ENCODE measurements around the gene C5orf34. TPM values are rescaled to one million over a fixed set of nuclear protein-coding genes. Genes with fewer than 3 reads are reported as not detected.

Gene C5orf34
- polyA plus RNA-seq, 1 of the 3 experiments (the other 2 are of a cell fraction) = 2.9 TPM

GRCh38 chr5:43543434-43543833, 28.5 kb upstream of the C5orf34 start:
- H3F3A ChIP-seq (replicated peaks; ENCODE audit: insufficient read depth) = peaks cover 19% of the 10 kb centered on the region
- no peaks in the 10 kb centered on the region for H3K27me3 ChIP-seq (ENCODE audit: insufficient read depth)
- no peaks in the 10 kb centered on the region for H3K4me1 ChIP-seq (ENCODE audit: control insufficient read depth in 1 of 2, insufficient read depth in 2 of 2, low read depth in 1 of 2, low read length in 1 of 2)
- peaks cover 85 to 94% of the 10 kb centered on the region in 2 experiments for H3K36me3 ChIP-seq (replicated peaks in 1 of 2; ENCODE audit: control insufficient read depth in 1 of 2, insufficient read depth in 2 of 2, low read length in 1 of 2)
- no peak overlapping the region for H3K27ac ChIP-seq (ENCODE audit: low read depth in 2 of 2, low read length in 1 of 2)
- H2AFZ ChIP-seq (ENCODE audit: low read depth) = no peak overlapping the region
- TF ChIP-seq FOSL2 (IDR thresholded peaks at IDR 0.05; ENCODE audit: borderline replicate concordance, low read depth) (no peak), SIN3A (IDR thresholded peaks at IDR 0.05; ENCODE audit: borderline replicate concordance, low read depth, low read length) (no peak), IRF3 (IDR thresholded peaks at IDR 0.05; ENCODE audit: low read depth, low read length) (no peak), JUND (IDR thresholded peaks at IDR 0.05) (no peak)
- H3K4me3 ChIP-seq (ENCODE audit: low read depth in 2 of 2, low read length in 1 of 2) = no peak overlapping the region
- DNase-seq = no peak
- peaks cover 84% of the 10 kb centered on the region for H3K79me2 ChIP-seq (ENCODE audit: insufficient read depth)
- H3K4me2 ChIP-seq = no peak overlapping the region
- POLR2A ChIA-PET = interaction anchor here (0.6 kb wide), 1 partner anchor 312 kb away, joined by 3 read pairs; no protein-coding TSS in a partner anchor
- no peaks in the 10 kb centered on the region for H3K9me3 ChIP-seq
- peaks cover 11% of the 10 kb centered on the region; the same call in 1 of the 2 replicates for H4K20me1 ChIP-seq (ENCODE audit: insufficient read depth)
- no peak overlapping the region for H3K9ac ChIP-seq
- CTCF ChIA-PET = interaction anchor here (1.3 to 4.0 kb wide), 4 partner anchors 11 to 59 kb away, joined by 6 to 13 read pairs (median 10); partner anchors contain the start of genes NNT and TMEM267
- H3K9me2 ChIP-seq = no peaks in the 10 kb centered on the region

- H3K4me2 ChIP-seq = no peak overlapping the region
- no peaks in the 10 kb centered on the region for H3K9me2 ChIP-seq
- H3K36me3 ChIP-seq (replicated peaks in 1 of 2; ENCODE audit: control insufficient read depth in 1 of 2, insufficient read depth in 2 of 2, low read length in 1 of 2) = peaks cover 83 to 91% of the 10 kb centered on the region in 2 experiments
- no peaks in the 10 kb centered on the region for H3K4me1 ChIP-seq (ENCODE audit: control insufficient read depth in 1 of 2, insufficient read depth in 2 of 2, low read depth in 1 of 2, low read length in 1 of 2)
- 89% methylated on average over 6 of the region's 6 CpGs for WGBS (ENCODE audit: low lambda C conversion rate)
- H2AFZ ChIP-seq (ENCODE audit: low read depth) = no peak overlapping the region
- no peak for TF ChIP-seq MXI1 (IDR thresholded peaks at IDR 0.05; ENCODE audit: low read depth, low read length)
- no peak for TF ChIP-seq NFIC (IDR thresholded peaks at IDR 0.05; ENCODE audit: borderline replicate concordance)
- TF ChIP-seq SMC3 (IDR thresholded peaks at IDR 0.05; ENCODE audit: low read depth, low read length) = no peak
- TF ChIP-seq USF2 (IDR thresholded peaks at IDR 0.05; ENCODE audit: borderline replicate concordance, low read depth, low read length) = no peak
- no peak for TF ChIP-seq CHD2 (IDR thresholded peaks at IDR 0.05; ENCODE audit: low read length, partially characterized antibody)
- no peak for TF ChIP-seq GABPA (IDR thresholded peaks at IDR 0.05; ENCODE audit: low read depth)
- no peak for TF ChIP-seq PBX3 (IDR thresholded peaks at IDR 0.05)
- no peak for TF ChIP-seq RAD21 (IDR thresholded peaks at IDR 0.05; ENCODE audit: low read length)
- TF ChIP-seq SIN3A (IDR thresholded peaks at IDR 0.05; ENCODE audit: borderline replicate concordance, low read depth, low read length) = no peak
- no peak for TF ChIP-seq FOXM1 (IDR thresholded peaks at IDR 0.05; ENCODE audit: low read depth)
- TF ChIP-seq ZBTB33 (IDR thresholded peaks at IDR 0.05; ENCODE audit: borderline replicate concordance, low read depth) = no peak
- peaks cover 5% of the 10 kb centered on the region; the same call in 1 of the 2 replicates for H4K20me1 ChIP-seq (ENCODE audit: insufficient read depth)
- H3K27ac ChIP-seq (ENCODE audit: low read depth in 2 of 2, low read length in 1 of 2) = no peak overlapping the region
- POLR2A ChIA-PET = no interaction called here
- H3K79me2 ChIP-seq (ENCODE audit: insufficient read depth) = peaks cover 71% of the 10 kb centered on the region
- CTCF ChIA-PET = interaction anchor here (1.2 to 2.4 kb wide), 3 partner anchors 14 to 91 kb away, joined by 3 to 10 read pairs (median 5); partner anchors contain the start of gene TMEM267
- no peak for DNase-seq
- no peak overlapping the region for H3K9ac ChIP-seq
- peaks cover 19% of the 10 kb centered on the region for H3F3A ChIP-seq (replicated peaks; ENCODE audit: insufficient read depth)
- no peak overlapping the region for H3K4me3 ChIP-seq (ENCODE audit: low read depth in 2 of 2, low read length in 1 of 2)
- no peaks in the 10 kb centered on the region for H3K9me3 ChIP-seq
- no peaks in the 10 kb centered on the region for H3K27me3 ChIP-seq (ENCODE audit: insufficient read depth)
Observed at GRCh38 chr5:43540746-43541145, 25.8 kb upstream of the C5orf34 start.
